Caco-2 (cell line): Measurements from ENCODE around the gene VEPH1. TPM values are rescaled to one million over a fixed set of nuclear protein-coding genes. Genes with fewer than 3 reads are reported as not detected.

Experiments used
- BruUV-seq: library from RNA; stranded (reverse); fragments of 400-500 nt; replicated peaks from 2 replicates; lab custom pipeline; 2021; lab: Mats Ljungman, UMichigan
- CTCF ChIA-PET: fragments of 300-600 bp; sonication (Branson Sonifier 250); formaldehyde crosslinking; loops from one replicate; lab custom pipeline; 2022; ENCODE audit warnings: antibody characterized with exemption; lab: Charles Lee
- POLR2A ChIA-PET: fragments of 300-600 bp; sonication (Branson Sonifier 250); formaldehyde crosslinking; loops from one replicate; lab custom pipeline; 2022; ENCODE audit warnings: antibody characterized with exemption; lab: Charles Lee
- DNase-seq, 2 experiments: peaks; one replicate each; pipeline versions ENCODE4 v3.0.0 to v3.0.0-alpha.2; 2020 to 2022
- H3K27me3 ChIP-seq: replicated peaks from 2 replicates; pipeline ENCODE4 v1.6.0; 2011; ENCODE audit warnings: low read length; ENCODE audit not compliant: control insufficient read depth, insufficient read depth
- H3K36me3 ChIP-seq: 2 replicates; pipeline ENCODE4 v1.5.1; 2011; ENCODE audit warnings: low read length; ENCODE audit not compliant: control insufficient read depth, insufficient read depth
- H3K4me1 ChIP-seq: fragments of 250-450 bp; sonication (Bioruptor Pico); 2 replicates; pipeline ENCODE4 v1.5.1; 2020; ENCODE audit warnings: mild to moderate bottlenecking
- H3K4me3 ChIP-seq: 2 replicates; pipeline ENCODE4 v1.5.1; 2011; ENCODE audit warnings: low read depth, mild to moderate bottlenecking, control low read depth, low read length
- H3K9me3 ChIP-seq: fragments of 250-450 bp; sonication (Bioruptor Pico); 2 replicates; pipeline ENCODE4 v1.5.1; 2020; ENCODE audit warnings: mild to moderate bottlenecking, moderate library complexity
- H3K27ac Mint-ChIP-seq: one replicate; pipeline ENCODE4 v1.8.0; 2022; ENCODE audit warnings: mixed read lengths; ENCODE audit not compliant: unreplicated experiment
- H3K27me3 Mint-ChIP-seq: one replicate; pipeline ENCODE4 v1.8.0; 2022; ENCODE audit warnings: mixed read lengths; ENCODE audit not compliant: insufficient read depth, unreplicated experiment
- H3K36me3 Mint-ChIP-seq: one replicate; pipeline ENCODE4 v1.8.0; 2022; ENCODE audit warnings: mild to moderate bottlenecking, mixed read lengths; ENCODE audit not compliant: insufficient read depth, unreplicated experiment
- H3K4me1 Mint-ChIP-seq: one replicate; pipeline ENCODE4 v1.8.0; 2022; ENCODE audit warnings: low read depth, mixed read lengths; ENCODE audit not compliant: unreplicated experiment
- H3K4me3 Mint-ChIP-seq: one replicate; pipeline ENCODE4 v1.8.0; 2022; ENCODE audit warnings: mild to moderate bottlenecking, moderate library complexity, mixed read lengths; ENCODE audit not compliant: unreplicated experiment
- H3K9me3 Mint-ChIP-seq: one replicate; pipeline ENCODE4 v1.8.0; 2022; ENCODE audit warnings: mixed read lengths; ENCODE audit not compliant: unreplicated experiment
- CTCF ChIP-seq, 2 experiments: fragments of 200-600 bp in 1 of 2; IDR thresholded peaks; 1 replicate in 1 of 2; 2 replicates in 1 of 2; pipeline versions ENCODE4 v1.5.1 to v1.8.0; 2011 to 2022; ENCODE audit warnings: antibody characterized with exemption in 1 of 2, control low read depth in 1 of 2, inconsistent platforms in 1 of 2, low read depth in 1 of 2, low read length in 1 of 2, mild to moderate bottlenecking in 1 of 2, moderate library complexity in 1 of 2; ENCODE audit not compliant: insufficient read depth in 1 of 2, severe bottlenecking in 1 of 2, unreplicated experiment in 1 of 2
- intact Hi-C: fragments of 100-400 bp; cut with micrococcal nuclease; formaldehyde crosslinking; loops from one replicate; pipeline ENCODE4 v1.10.0; 2022; ENCODE audit not compliant: unreplicated experiment
- total RNA-seq: library from RNA; stranded (reverse); gene quantifications from 2 replicates; pipeline ENCODE4 v1.2.3, GENCODE V29; 2022

The VEPH1 gene
- total RNA-seq, 1 experiment from 2014 or later = 12.0 TPM

- Histone ChIP-seq H3K36me3 (no peaks in the 10 kb centered on the region), H3K27me3 (no peaks in the 10 kb centered on the region; the same call in 1 of the 2 replicates), H3K9me3 (no peaks in the 10 kb centered on the region), H3K4me1 (no peaks in the 10 kb centered on the region), H3K4me3 (no peak overlapping the region)
- Mint-ChIP-seq H3K27ac (no peak overlapping the region), H3K4me1 (peaks cover 10% of the 10 kb centered on the region), H3K27me3 (peaks cover 22% of the 10 kb centered on the region), H3K4me3 (no peak overlapping the region), H3K36me3 (no peaks in the 10 kb centered on the region), H3K9me3 (no peaks in the 10 kb centered on the region)
- ChIA-PET POLR2A (no interaction called here), CTCF (no interaction called here)
- intact Hi-C loops = no loop called here
- TF ChIP-seq CTCF (IDR thresholded peaks at IDR 0.05; ENCODE audit: insufficient read depth in 1 of 2, low read depth in 1 of 2, low read length in 1 of 2, severe bottlenecking in 1 of 2, unreplicated experiment in 1 of 2) = no peak
- no TSS peak for BruUV-seq
- no peak for DNase-seq
These were observed 272.1 kb downstream of the VEPH1 start for GRCh38 chr3:157231071-157231470.

- intact Hi-C loops = no loop called here
- H3K9me3 ChIP-seq = no peaks in the 10 kb centered on the region
- DNase-seq = no peak
- H3K36me3 ChIP-seq = no peaks in the 10 kb centered on the region
- no peaks in the 10 kb centered on the region; the same call in 1 of the 2 replicates for H3K27me3 ChIP-seq
- no peak for TF ChIP-seq CTCF (IDR thresholded peaks at IDR 0.05; ENCODE audit: insufficient read depth in 1 of 2, low read depth in 1 of 2, low read length in 1 of 2, severe bottlenecking in 1 of 2, unreplicated experiment in 1 of 2)
- Mint-ChIP-seq H3K27me3 (peaks cover 11% of the 10 kb centered on the region), H3K4me3 (no peak overlapping the region), H3K27ac (no peak overlapping the region), H3K36me3 (no peaks in the 10 kb centered on the region), H3K4me1 (no peaks in the 10 kb centered on the region), H3K9me3 (no peaks in the 10 kb centered on the region)
- ChIA-PET POLR2A (no interaction called here), CTCF (no interaction called here)
- BruUV-seq = no TSS peak
- H3K4me3 ChIP-seq = no peak overlapping the region
- H3K4me1 ChIP-seq = no peaks in the 10 kb centered on the region
These were observed 276.9 kb downstream of the VEPH1 start for GRCh38 chr3:157226173-157226847.

- ChIA-PET POLR2A (no interaction called here), CTCF (no interaction called here)
- DNase-seq = no peak
- BruUV-seq = no TSS peak
- Histone ChIP-seq H3K9me3 (no peaks in the 10 kb centered on the region), H3K36me3 (no peaks in the 10 kb centered on the region), H3K27me3 (no peaks in the 10 kb centered on the region; the same call in 1 of the 2 replicates), H3K4me3 (no peak overlapping the region), H3K4me1 (no peaks in the 10 kb centered on the region)
- Mint-ChIP-seq H3K27ac (no peak overlapping the region), H3K9me3 (no peaks in the 10 kb centered on the region), H3K4me1 (no peaks in the 10 kb centered on the region), H3K27me3 (peaks cover 11% of the 10 kb centered on the region), H3K36me3 (no peaks in the 10 kb centered on the region), H3K4me3 (no peak overlapping the region)
- intact Hi-C loops = no loop called here
- no peak for TF ChIP-seq CTCF (IDR thresholded peaks at IDR 0.05; ENCODE audit: insufficient read depth in 1 of 2, low read depth in 1 of 2, low read length in 1 of 2, severe bottlenecking in 1 of 2, unreplicated experiment in 1 of 2)
These were observed 278.2 kb downstream of the VEPH1 start for GRCh38 chr3:157225001-157225400.
